HepG2 (cell line): ENCODE data around the gene KDM4B. TPM values are rescaled to one million over a fixed set of nuclear protein-coding genes. Genes with fewer than 3 reads are reported as not detected.

Source experiments
- ATAC-seq: fragments of 200-7000 bp; cut with Tn5 transposase; 3 replicates; pipeline ENCODE4 v1.9.1; 2020; ENCODE audit warnings: mild to moderate bottlenecking, moderate library complexity
- BruUV-seq: library from RNA; stranded (reverse); fragments of 400-500 nt; replicated peaks from 2 replicates; lab custom pipeline; 2021; lab: Mats Ljungman, UMichigan
- CTCF ChIA-PET: fragments of 300-600 bp; formaldehyde crosslinking; extraction: SDS; loops from one replicate; lab custom pipeline; 2021; ENCODE audit warnings: low total read pairs, inconsistent platforms, low intra/inter-chr PET ratio; lab: Yijun Ruan, JAX
- POLR2A ChIA-PET: fragments of 350-600 bp; sonication (Branson Sonifier 250); formaldehyde crosslinking; loops from one replicate; lab custom pipeline; 2020; ENCODE audit warnings: antibody characterized with exemption, inconsistent platforms; lab: Yijun Ruan, JAX
- DNase-seq: peaks from one replicate; pipeline ENCODE4 v3.0.0-alpha.2; 2015; ENCODE audit warnings: low spot score
- FAIRE-seq: peaks from 3 replicates; lab custom pipeline; 2011; peaks lifted over from hg19 to GRCh38; lab: Jason Lieb, UNC
- H2AFZ ChIP-seq: one replicate; pipeline ENCODE4 v1.6.1; 2011; ENCODE audit warnings: low read length, inconsistent platforms
- H3K27ac ChIP-seq: fragments of 300-600 bp; 3 replicates; pipeline ENCODE4 v1.8.0; 2011; ENCODE audit warnings: mixed run types, mild to moderate bottlenecking, mixed read lengths, low read length, inconsistent platforms; ENCODE audit not compliant: insufficient read depth; ENCODE audit errors: extremely low read length
- H3K27me3 ChIP-seq, 2 experiments: fragments of 200-600 bp in 1 of 2; 2 replicates in 1 of 2; 3 replicates in 1 of 2; pipeline versions ENCODE4 v1.6.0 to v1.8.0; 2011; ENCODE audit warnings: low read length in 2 of 2, mild to moderate bottlenecking in 2 of 2, moderate library complexity in 2 of 2, inconsistent platforms in 1 of 2; ENCODE audit not compliant: insufficient read depth in 2 of 2, control insufficient read depth in 1 of 2
- H3K36me3 ChIP-seq, 2 experiments: fragments of 200-600 bp in 1 of 2; replicated peaks in 1 of 2; 2 replicates in 1 of 2; 3 replicates in 1 of 2; pipeline versions ENCODE4 v1.5.1 to v1.8.0; 2011; ENCODE audit warnings: low read length in 2 of 2, inconsistent platforms in 1 of 2; ENCODE audit not compliant: insufficient read depth in 2 of 2, control insufficient read depth in 1 of 2
- H3K4me1 ChIP-seq: 2 replicates; pipeline ENCODE4 v1.5.1; 2012; ENCODE audit warnings: low read length, inconsistent platforms; ENCODE audit not compliant: insufficient read depth
- H3K4me2 ChIP-seq: 2 replicates; pipeline ENCODE4 v1.6.0; 2011; ENCODE audit warnings: low read depth, low read length, inconsistent platforms
- H3K4me3 ChIP-seq, 3 experiments: fragments of 200-600 bp in 1 of 3; sonication (generic), shearing (Covaris generic) in 1 of 3; replicated peaks in 1 of 3; 2 replicates each; pipeline ENCODE4 v1.5.1; 2011 to 2016; ENCODE audit warnings: low read length in 3 of 3, inconsistent platforms in 2 of 3, low read depth in 2 of 3, mild to moderate bottlenecking in 2 of 3, control low read depth in 1 of 3, mixed read lengths in 1 of 3; ENCODE audit not compliant: insufficient read depth in 1 of 3
- H3K79me2 ChIP-seq: one replicate; pipeline ENCODE4 v1.6.1; 2011; ENCODE audit warnings: low read length, inconsistent platforms; ENCODE audit not compliant: insufficient read depth
- H3K9ac ChIP-seq: 2 replicates; pipeline ENCODE4 v1.6.0; 2011; ENCODE audit warnings: mild to moderate bottlenecking, low read depth, low read length, inconsistent platforms; ENCODE audit not compliant: insufficient read depth
- H3K9me3 ChIP-seq: 2 replicates; pipeline ENCODE4 v1.5.1; 2012; ENCODE audit warnings: mild to moderate bottlenecking, low read length
- H4K20me1 ChIP-seq: 2 replicates; pipeline ENCODE4 v1.6.0; 2011; ENCODE audit warnings: inconsistent platforms, mild to moderate bottlenecking, low read length, moderate library complexity; ENCODE audit not compliant: insufficient read depth
- CEBPG ChIP-seq: IDR thresholded peaks from 2 replicates; pipeline ENCODE4 v1.6.1; 2016
- HNF4G ChIP-seq, 2 experiments: sonication (generic) in 1 of 2; formaldehyde crosslinking in 1 of 2; IDR thresholded peaks; 2 replicates each; pipeline versions ENCODE4 v1.4.0 to v1.6.1; 2011 to 2020; ENCODE audit warnings: borderline replicate concordance in 2 of 2, low read depth in 2 of 2, mild to moderate bottlenecking in 2 of 2, low read length in 1 of 2, missing genetic modification reagents in 1 of 2, moderate library complexity in 1 of 2
- KDM2A ChIP-seq: sonication (generic); formaldehyde crosslinking; IDR thresholded peaks from 2 replicates; pipeline ENCODE4 v1.4.0; 2020; ENCODE audit warnings: low read depth, missing genetic modification reagents, borderline replicate concordance
- MAFG ChIP-seq: sonication (generic); formaldehyde crosslinking; IDR thresholded peaks from 2 replicates; pipeline ENCODE4 v1.5.1; 2020; ENCODE audit warnings: mild to moderate bottlenecking, missing genetic modification reagents
- SMAD3 ChIP-seq: sonication (generic); formaldehyde crosslinking; IDR thresholded peaks from 2 replicates; pipeline ENCODE4 v1.4.0; 2020; ENCODE audit warnings: missing genetic modification reagents
- SMAD9 ChIP-seq: sonication (generic); formaldehyde crosslinking; IDR thresholded peaks from 2 replicates; pipeline ENCODE4 v1.5.1; 2020; ENCODE audit warnings: mild to moderate bottlenecking, missing genetic modification reagents
- SSRP1 ChIP-seq: IDR thresholded peaks from 2 replicates; pipeline ENCODE4 v1.6.1; 2016; ENCODE audit warnings: control low read depth
- STAT5B ChIP-seq: sonication (generic); formaldehyde crosslinking; IDR thresholded peaks from 2 replicates; pipeline ENCODE4 v1.4.0; 2020; ENCODE audit warnings: missing genetic modification reagents
- TCF7L2 ChIP-seq: IDR thresholded peaks from 2 replicates; pipeline ENCODE4 v1.6.1; 2011; ENCODE audit warnings: mild to moderate bottlenecking, low read depth, low read length, moderate library complexity
- ZNF510 ChIP-seq: sonication (generic); formaldehyde crosslinking; IDR thresholded peaks from 2 replicates; pipeline ENCODE4 v1.4.0; 2020; ENCODE audit warnings: low read depth, mild to moderate bottlenecking, missing genetic modification reagents
- WGBS: methylation state at CpG from one replicate; pipeline ENCODE4 v1.1.6; 2017; ENCODE audit warnings: low lambda C conversion rate; 5-methylcytosine and 5-hydroxymethylcytosine counted together
- in situ Hi-C: cut with HindIII; loops from 2 replicates; pipeline ENCODE4 v1.10.0; 2017; ENCODE audit warnings: low pct_unique_long_range_greater_than_20kb; ENCODE audit not compliant: extremely low pct_ligation_motif_present
- intact Hi-C: fragments of 100-400 bp; cut with micrococcal nuclease; formaldehyde crosslinking; loops from one replicate; pipeline ENCODE4 v1.10.0; 2022; ENCODE audit not compliant: unreplicated experiment
- polyA plus RNA-seq, 8 experiments: library from polyadenylated mRNA; depleted of rRNA in 3 of 8; stranded (reverse) in 7 of 8; unstranded in 1 of 8; fragments of >200 nt; fragmentation: Illumina TruSeq in 4 of 8; extraction: Trizol in 4 of 8; gene quantifications; 2 replicates each; pipeline versions ENCODE4 v1.2.1 to v1.2.3, GENCODE V29; 2011 to 2016; ENCODE audit warnings: low read depth in 4 of 8, missing spikeins in 1 of 8, mixed read lengths in 1 of 8; ENCODE audit not compliant: insufficient read depth in 1 of 8
- total RNA-seq, 5 experiments: library from RNA; depleted of rRNA; stranded (reverse); fragments of >200 nt; fragmentation: Illumina TruSeq; extraction: Trizol; gene quantifications; 2 replicates each; pipeline ENCODE4 v1.2.3, GENCODE V29; 2016; ENCODE audit warnings: low read depth in 1 of 5
- TF ChIP-seq, protein P1 (sequence below): sonication (generic); formaldehyde crosslinking; IDR thresholded peaks from 2 replicates; pipeline ENCODE4 v1.4.0; 2020; ENCODE audit warnings: missing genetic modification reagents
- TF ChIP-seq, protein P2 (sequence below): sonication (generic); formaldehyde crosslinking; IDR thresholded peaks from 2 replicates; pipeline ENCODE4 v1.9.0; 2022; ENCODE audit warnings: missing genetic modification reagents, mild to moderate bottlenecking, borderline replicate concordance
- TF ChIP-seq, protein P3 (sequence below): sonication (generic); formaldehyde crosslinking; IDR thresholded peaks from 2 replicates; pipeline ENCODE4 v1.5.1; 2020; ENCODE audit warnings: missing genetic modification reagents, mild to moderate bottlenecking, borderline replicate concordance
- TF ChIP-seq, protein P4 (sequence below): sonication (generic); formaldehyde crosslinking; IDR thresholded peaks from 2 replicates; pipeline ENCODE4 v1.4.0; 2020; ENCODE audit warnings: missing genetic modification reagents, mild to moderate bottlenecking, borderline replicate concordance

Gene KDM4B
- total and polyA plus RNA-seq, 2 of the 13 experiments (the other 11 are each of a cell fraction or from before 2014, with no cell fraction given) = 4.9 to 14.6 TPM

DNA sequence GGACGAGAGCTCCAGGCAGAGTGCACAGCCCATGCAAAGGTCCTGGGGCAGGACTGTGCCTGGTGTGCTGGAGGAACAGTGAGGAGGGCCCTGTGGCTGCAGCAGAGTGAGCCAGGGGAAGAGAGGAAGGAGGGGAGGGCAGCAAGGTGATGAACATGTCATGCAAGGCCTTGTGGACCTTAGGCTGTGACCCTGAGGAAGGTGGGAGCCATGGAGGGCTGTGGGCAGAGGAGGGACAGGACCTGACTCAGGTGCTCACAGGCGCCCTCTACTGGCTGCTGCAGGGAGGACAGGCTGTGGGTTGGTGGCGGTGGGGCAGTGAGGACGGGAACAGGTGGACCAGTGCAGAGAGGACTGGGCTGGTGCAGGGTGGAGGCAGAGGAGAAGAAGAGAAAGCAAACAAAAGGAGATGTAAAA is 201.4 kb downstream of the KDM4B start:
- Histone ChIP-seq H4K20me1 (no peaks in the 10 kb centered on the region), H3K27ac (no peak overlapping the region), H3K4me3 (no peak overlapping the region), H3K4me2 (no peak overlapping the region), H3K4me1 (peaks cover 13% of the 10 kb centered on the region; the same call in 1 of the 2 replicates), H2AFZ (no peak overlapping the region), H3K9ac (no peak overlapping the region), H3K36me3 (no peaks in the 10 kb centered on the region), H3K79me2 (no peaks in the 10 kb centered on the region), H3K27me3 (no peaks in the 10 kb centered on the region), H3K9me3 (no peaks in the 10 kb centered on the region)
- ChIA-PET CTCF (no interaction called here), POLR2A (no interaction called here)
- FAIRE-seq = no peak
- WGBS = 10% methylated on average over 4 of the region's 4 CpGs
- DNase-seq = no peak
- in situ Hi-C loops (no loop called here), intact Hi-C loops (no loop called here)
- BruUV-seq = no TSS peak
- peak; percentile 68 for ATAC-seq
- TF ChIP-seq ZNF510 (CRISPR knock-in tag) (no peak), KDM2A (CRISPR knock-in tag) (0 out of 2 replicates have a peak, but pooled peaks have one; percentile 23), STAT5B (CRISPR knock-in tag) (no peak), CEBPG (no peak), MAFG (no peak), SMAD3 (CRISPR knock-in tag) (no peak), HNF4G (IDR thresholded peaks at IDR 0.05; ENCODE audit: borderline replicate concordance, low read depth, low read length) (no peak), HNF4G (CRISPR knock-in tag; IDR thresholded peaks at IDR 0.05; ENCODE audit: borderline replicate concordance, low read depth) (no peak), SSRP1 (CRISPR knock-in tag) (no peak), SMAD9 (CRISPR knock-in tag) (no peak), TCF7L2 (no peak)
- TF ChIP-seq, protein P1, sequence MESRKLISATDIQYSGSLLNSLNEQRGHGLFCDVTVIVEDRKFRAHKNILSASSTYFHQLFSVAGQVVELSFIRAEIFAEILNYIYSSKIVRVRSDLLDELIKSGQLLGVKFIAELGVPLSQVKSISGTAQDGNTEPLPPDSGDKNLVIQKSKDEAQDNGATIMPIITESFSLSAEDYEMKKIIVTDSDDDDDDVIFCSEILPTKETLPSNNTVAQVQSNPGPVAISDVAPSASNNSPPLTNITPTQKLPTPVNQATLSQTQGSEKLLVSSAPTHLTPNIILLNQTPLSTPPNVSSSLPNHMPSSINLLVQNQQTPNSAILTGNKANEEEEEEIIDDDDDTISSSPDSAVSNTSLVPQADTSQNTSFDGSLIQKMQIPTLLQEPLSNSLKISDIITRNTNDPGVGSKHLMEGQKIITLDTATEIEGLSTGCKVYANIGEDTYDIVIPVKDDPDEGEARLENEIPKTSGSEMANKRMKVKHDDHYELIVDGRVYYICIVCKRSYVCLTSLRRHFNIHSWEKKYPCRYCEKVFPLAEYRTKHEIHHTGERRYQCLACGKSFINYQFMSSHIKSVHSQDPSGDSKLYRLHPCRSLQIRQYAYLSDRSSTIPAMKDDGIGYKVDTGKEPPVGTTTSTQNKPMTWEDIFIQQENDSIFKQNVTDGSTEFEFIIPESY (CRISPR knock-in tag) = peak; percentile 68; the same call in 1 of the 2 replicates
- TF ChIP-seq, protein P2, sequence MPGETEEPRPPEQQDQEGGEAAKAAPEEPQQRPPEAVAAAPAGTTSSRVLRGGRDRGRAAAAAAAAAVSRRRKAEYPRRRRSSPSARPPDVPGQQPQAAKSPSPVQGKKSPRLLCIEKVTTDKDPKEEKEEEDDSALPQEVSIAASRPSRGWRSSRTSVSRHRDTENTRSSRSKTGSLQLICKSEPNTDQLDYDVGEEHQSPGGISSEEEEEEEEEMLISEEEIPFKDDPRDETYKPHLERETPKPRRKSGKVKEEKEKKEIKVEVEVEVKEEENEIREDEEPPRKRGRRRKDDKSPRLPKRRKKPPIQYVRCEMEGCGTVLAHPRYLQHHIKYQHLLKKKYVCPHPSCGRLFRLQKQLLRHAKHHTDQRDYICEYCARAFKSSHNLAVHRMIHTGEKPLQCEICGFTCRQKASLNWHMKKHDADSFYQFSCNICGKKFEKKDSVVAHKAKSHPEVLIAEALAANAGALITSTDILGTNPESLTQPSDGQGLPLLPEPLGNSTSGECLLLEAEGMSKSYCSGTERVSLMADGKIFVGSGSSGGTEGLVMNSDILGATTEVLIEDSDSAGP (CRISPR knock-in tag) = peak; percentile 15; the same call in 1 of the 2 replicates
- TF ChIP-seq, protein P3, sequence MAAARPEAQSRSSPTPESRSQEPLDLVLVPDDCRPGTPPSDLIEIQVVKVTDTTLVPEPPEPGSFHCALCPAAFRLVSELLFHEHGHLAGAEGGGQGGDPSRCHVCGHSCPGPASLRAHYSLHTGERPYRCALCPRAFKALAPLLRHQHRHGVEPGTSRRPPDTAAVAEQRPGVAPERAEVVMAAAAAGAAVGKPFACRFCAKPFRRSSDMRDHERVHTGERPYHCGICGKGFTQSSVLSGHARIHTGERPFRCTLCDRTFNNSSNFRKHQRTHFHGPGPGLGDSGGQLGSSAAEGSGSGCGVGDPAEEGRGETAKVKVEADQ (CRISPR knock-in tag) = no peak
- TF ChIP-seq, protein P4, sequence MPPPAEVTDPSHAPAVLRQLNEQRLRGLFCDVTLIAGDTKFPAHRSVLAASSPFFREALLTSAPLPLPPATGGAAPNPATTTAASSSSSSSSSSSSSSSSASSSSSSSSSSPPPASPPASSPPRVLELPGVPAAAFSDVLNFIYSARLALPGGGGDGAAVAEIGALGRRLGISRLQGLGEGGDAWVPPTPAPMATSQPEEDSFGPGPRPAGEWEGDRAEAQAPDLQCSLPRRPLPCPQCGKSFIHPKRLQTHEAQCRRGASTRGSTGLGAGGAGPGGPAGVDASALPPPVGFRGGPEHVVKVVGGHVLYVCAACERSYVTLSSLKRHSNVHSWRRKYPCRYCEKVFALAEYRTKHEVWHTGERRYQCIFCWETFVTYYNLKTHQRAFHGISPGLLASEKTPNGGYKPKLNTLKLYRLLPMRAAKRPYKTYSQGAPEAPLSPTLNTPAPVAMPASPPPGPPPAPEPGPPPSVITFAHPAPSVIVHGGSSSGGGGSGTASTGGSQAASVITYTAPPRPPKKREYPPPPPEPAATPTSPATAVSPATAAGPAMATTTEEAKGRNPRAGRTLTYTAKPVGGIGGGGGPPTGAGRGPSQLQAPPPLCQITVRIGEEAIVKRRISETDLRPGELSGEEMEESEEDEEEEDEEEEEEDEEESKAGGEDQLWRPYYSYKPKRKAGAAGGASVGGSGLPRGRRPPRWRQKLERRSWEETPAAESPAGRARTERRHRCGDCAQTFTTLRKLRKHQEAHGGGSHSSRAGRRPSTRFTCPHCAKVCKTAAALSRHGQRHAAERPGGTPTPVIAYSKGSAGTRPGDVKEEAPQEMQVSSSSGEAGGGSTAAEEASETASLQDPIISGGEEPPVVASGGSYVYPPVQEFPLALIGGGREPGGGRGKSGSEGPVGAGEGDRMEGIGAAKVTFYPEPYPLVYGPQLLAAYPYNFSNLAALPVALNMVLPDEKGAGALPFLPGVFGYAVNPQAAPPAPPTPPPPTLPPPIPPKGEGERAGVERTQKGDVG (CRISPR knock-in tag) = no peak
